Sciatic nerve (tissue), 2 donors: ENCODE data around the gene GRM5. TPM values are rescaled to one million over a fixed set of nuclear protein-coding genes. Genes with fewer than 3 reads are reported as not detected.
"Not testable (repeated sequence)": the region's sequence is repeated elsewhere in the genome, so short reads cannot be mapped to it uniquely, and the experiment has no call there.

Source experiments
- ATAC-seq: fragments of 200-7000 bp; cut with Tn5 transposase; one replicate; pipeline ENCODE4 v1.9.1; 2020; ENCODE audit warnings: mild to moderate bottlenecking, moderate library complexity
- DNase-seq: peaks from one replicate; pipeline ENCODE4 v3.0.0-alpha.2; 2020; ENCODE audit warnings: low spot score
- intact Hi-C: fragments of 100-400 bp; cut with DNase I; formaldehyde crosslinking; loops from one replicate; pipeline ENCODE4 v1.14.2; 2022
- total RNA-seq: library from RNA; stranded (reverse); fragmentation: NEBNext Ultra II Directional; extraction: Animal tissue kit (Norgen Biotek cat#: 25700); gene quantifications from one replicate; pipeline ENCODE4 v1.2.1, GENCODE V29; 2021
- donor health status: DM: no; HTN: no; CAD: no.
- donor health status: DM: no; HTN: no; CAD: no.

GRM5 gene
- total RNA-seq, 1 donor from 2014 or later, result 0.13 TPM

DNA sequence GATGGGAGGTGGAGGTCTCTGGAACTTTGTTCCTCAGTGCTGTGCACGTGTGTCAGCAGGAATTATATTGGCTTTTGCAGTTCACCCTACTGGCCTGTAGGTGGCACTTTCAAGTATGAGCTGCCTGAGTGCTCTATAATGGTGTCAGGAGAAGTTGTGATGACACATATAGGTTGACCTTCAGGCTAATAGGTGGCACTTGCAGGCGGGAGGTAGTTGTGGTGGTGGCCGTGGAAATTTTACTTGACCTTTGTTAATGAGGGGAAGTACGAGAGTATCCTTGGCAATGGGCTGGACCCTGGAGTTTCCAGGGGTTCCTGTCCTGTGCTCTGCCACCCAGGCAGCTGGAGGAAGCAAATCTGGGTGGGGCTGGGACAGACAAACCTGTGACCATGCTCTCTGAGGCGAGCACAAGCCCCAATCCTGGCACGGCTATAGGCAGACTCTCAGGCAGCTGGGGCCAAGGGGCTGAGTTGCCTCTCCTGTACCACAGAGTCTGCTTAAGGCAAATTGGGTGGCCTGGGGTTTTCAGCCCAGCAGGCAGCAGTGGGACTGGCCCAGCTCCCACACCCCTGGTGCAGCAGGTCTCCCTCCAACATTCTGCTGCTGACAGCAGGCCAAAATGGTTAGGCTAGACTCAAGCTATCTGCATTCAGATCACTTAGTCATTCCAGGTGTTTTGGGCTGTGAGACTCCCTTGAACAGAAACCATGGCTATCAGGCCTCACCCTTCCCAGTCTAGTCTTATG lies 580.7 kb downstream of the GRM5 start:
- DNase-seq (no peak), ATAC-seq (no peak)
- intact Hi-C loops, result no loop called here

DNA sequence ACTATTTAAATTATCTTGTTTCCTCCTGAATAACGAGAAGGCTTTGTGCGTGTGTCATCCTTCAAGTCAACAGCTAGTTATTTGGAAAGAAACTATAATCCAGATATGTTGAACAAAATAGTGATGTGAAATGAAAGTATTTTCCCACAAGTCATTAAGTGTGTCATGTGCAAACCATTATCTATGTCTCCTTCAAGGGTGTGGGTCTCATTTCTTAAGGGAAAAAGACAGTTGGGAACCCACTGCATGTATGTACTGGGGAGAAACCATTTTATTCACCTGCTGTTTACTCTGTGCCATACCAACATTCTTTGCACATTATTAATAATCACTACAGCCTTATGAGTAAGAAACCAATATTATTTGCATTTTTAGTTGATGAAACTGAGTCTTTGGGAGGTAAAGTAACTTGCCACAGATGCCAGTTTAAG lies 582.9 kb downstream of the GRM5 start:
- ATAC-seq (no peak), DNase-seq (no peak)
- intact Hi-C loops, result no loop called here

DNA sequence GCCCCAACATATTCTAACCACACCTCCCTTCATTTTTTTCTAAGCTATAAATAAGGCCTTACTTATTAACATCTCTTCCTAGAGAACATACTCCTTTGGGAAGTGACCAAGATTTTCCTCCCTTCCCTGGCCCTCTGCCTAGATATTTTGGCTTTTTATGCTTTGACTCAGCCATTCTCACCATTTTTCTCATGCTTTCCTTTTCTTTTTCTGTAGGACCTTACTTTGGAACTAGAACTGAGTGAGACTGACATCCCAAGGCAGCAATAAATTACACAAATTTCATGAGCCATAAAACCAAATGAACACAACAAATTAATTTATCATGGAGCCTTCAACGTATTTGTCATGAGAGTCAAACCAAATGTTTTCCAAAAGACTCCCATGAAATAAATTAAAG lies 585.6 kb downstream of the GRM5 start:
- intact Hi-C loops, result no loop called here
- ATAC-seq (peak; percentile 50), DNase-seq (no peak)

DNA sequence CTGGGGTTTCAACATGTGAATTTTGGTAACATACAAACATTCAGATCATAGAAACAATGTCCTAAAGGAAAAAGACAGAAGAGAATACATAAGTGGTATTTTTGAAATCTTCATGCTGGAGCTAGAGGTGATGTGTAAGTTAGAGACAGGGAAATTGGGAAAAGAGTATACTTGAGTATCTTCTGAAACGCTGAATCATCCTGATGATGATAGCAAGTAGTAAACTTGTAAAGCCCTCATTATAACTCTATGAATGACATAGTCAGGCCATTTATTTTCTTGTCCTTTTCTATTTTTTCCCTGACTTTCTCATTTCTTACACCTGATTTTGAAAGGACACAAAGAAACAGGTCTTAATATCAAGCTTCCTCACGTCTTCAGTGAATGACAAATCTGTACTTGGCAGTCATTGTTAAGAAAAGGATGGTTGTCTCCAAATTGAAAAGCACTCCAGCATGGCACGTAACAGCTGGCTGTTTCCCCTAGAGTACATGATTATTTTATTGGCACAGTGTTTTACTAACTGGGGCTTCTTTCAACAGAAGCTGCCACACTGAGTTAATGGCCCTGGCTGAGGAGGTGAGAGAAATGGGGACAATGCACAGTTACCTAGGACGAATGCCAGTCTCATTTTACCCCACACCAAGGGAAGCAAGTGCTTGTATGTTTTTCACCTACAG lies 587.5 kb downstream of the GRM5 start:
- ATAC-seq (no peak), DNase-seq (no peak)
- intact Hi-C loops, result no loop called here

DNA sequence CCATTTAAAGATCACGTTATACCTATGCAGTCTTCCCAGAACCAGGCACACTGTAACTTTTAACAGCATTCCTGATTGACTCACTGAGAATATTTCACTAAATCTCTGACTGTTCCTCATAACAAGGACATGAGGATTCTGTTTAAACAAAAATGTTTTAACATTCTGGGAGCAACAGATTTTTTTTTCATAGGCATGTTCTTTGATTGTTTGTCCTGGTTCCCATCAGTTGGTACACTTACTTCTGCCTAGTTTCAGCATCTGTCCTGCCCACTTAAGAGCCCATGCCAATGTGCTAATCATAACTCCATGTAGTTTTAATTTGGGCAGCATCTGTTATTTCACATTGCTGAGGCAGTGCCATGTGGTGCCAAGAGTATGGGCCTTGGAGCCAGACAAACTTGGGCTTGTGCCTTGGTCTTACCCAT lies 589.8 kb downstream of the GRM5 start:
- ATAC-seq, result no peak
- intact Hi-C loops, result no loop called here

DNA sequence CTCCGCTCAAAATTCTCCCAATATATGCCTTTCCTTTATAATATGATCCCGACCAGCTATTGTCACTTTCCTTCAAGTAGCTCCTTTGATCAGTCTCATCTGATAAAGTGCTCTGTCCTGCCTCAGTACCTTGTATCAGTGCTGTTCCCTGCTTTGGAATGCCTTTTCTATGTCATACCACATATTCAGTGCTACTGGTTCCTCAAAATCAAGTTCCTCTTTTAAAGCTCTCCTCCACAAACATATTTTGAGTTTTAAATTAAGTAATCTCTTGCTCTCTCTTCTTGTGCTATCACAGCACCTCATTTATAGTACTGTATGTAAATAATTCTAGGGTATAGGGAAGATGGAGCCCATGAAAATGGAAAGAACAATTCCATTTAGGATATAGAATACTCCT lies 591.1 kb downstream of the GRM5 start:
- intact Hi-C loops, result no loop called here
- DNase-seq, result no peak
- no peak for ATAC-seq

More for the DNA sequence above, 589.8 kb downstream of the GRM5 start:
- no peak for DNase-seq

DNA sequence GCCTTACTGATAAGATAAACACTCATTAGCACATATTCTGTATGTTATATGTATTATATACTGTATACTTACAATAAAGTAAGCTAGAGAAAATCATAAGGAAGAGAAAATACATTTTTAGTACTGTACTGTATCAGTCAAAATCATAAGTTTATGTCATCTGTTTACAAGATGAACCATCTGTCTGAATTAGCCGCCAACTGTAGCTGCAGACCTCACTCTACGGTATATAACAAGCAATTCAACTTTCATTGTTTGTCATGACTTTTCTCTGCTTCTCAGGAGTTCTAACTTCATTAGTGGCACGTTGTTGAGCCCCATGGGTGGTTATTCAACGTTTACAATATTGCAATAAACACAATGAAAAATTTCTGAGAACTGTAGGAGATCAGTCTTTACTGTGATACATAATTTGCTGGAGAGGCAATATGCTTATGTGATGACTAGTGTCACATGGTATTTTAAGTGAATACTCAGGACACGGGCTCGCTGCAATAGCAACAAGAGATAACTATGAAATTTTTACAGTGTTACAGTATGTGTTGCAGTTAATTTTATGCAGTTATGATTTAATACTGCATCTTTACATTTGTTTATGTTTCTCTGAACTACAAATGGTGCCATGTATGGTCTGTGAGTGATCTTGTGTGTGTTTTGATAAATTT lies 596.1 kb downstream of the GRM5 start:
- ATAC-seq (no peak), DNase-seq (no peak)
- intact Hi-C loops, result no loop called here

DNA sequence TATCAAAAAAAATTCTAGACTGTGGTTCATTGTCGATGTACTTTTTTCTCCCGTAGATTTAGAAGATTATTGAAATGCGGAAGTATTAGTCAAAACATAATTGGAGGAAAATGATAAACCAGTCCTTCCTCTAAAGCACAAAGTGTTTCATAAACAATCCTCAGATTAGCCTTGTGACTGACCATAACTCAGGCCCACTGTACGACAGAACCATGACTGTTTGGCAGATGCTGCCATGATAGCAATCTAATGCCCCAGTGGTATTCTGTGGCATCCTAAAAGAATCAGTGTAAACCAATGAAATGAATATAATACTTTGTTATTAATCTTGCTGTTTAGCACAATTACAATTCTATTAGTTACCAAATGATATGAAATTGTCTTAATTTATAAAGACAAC lies 601.3 kb downstream of the GRM5 start:
- intact Hi-C loops, result no loop called here
- ATAC-seq, result no peak
- no peak for DNase-seq

DNA sequence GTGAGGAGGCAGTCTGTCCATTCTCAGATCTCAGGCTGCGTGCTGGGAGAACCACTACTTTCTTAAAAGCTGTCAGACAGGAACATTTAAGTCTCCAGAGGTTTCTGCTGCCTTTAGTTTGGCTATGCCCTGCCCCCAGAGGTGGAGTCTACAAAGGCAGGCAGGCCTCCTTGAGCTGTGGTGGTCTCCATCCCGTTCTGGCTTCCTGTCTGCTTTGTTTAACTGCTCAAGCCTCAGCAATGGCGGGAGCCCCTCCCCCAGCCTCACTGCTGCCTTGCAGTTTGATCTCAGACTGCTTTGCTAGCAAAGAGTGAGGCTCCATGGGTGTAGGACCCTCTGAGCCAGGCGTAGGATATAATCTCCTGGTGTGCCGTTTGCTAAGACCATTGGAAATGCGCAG lies 602.5 kb downstream of the GRM5 start:
- DNase-seq, result not testable (repeated sequence)

DNA sequence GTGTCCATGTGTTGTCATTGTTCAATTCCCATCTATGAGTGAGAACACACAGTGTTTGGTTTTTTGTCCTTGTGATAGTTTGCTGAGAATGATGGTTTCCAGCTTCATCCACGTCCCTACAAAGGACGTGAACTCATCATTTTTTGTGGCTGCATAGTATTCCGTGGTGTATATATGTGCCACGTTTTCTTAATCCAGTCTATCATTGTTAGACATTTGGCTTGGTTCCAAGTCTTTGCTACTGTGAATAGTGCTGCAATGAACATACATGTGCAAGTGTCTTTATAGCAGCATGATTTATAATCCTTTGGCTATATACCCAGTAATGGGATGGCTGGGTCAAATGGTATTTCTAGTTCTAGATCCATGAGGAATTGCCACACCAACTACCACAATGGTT lies 607.7 kb downstream of the GRM5 start:
- ATAC-seq, intact Hi-C loops: not testable (repeated sequence)

More for the DNA sequence above, 602.5 kb downstream of the GRM5 start:
- ATAC-seq, intact Hi-C loops: not testable (repeated sequence)

DNA sequence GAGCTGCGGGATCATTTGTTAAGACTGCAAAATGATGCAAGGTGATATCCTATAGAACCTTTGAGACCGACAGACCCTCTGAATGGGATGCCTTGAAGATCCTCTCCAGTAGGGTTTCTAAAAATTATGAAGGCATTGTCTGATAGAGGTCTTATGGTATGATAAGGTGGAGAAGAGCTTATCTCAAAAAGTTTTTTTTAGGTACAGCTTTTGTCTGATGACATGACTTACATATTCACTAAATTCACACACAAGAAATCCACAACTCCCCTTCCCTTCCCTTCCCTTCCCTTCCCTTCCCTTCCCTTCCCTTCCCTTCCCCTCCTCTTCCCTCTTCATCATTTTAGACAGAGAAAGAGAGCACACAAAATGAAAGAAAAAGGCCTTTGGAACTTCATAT lies 609.8 kb downstream of the GRM5 start:
- ATAC-seq, result no peak
- DNase-seq, result no peak
- intact Hi-C loops, result no loop called here

More for the DNA sequence above, 607.7 kb downstream of the GRM5 start:
- not testable (repeated sequence) for DNase-seq

DNA sequence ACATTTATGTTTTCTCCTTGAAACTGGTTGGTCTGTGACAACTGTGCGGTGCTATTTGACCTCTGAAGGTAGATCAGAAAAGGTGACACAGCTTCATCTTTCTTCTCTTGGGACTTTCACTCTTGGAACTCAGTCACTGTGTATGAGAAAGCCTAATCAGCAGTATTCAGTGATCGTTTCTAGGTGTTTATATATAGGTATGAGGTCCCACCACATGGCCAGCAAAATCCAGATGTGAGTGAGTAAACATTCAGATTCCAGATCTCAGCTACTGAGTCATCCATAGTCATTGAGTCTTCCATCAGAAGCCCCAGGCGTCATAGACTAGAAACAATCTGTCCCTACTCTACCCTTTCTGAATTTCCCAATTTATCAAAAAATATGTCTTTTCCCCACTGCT lies 610.9 kb downstream of the GRM5 start:
- intact Hi-C loops, result no loop called here
- DNase-seq (no peak), ATAC-seq (no peak)

Other genes with a start within 250 kb of the GRM5 start
- not detected for gene TYR, start 111.9 kb upstream of the GRM5 start, total RNA-seq